HepG2 (cell line): ENCODE measurements around the gene RXYLT1.

ENCODE experiments used
- CREB1 ChIP-seq, 2 experiments: fragments of 450-650 bp in 1 of 2; IDR thresholded peaks; 2 replicates each; pipeline ENCODE4 v1.6.1; 2016 to 2017; ENCODE audit warnings: control low read depth in 1 of 2, mild to moderate bottlenecking in 1 of 2, missing compliant biosample characterization in 1 of 2, missing genetic modification characterization in 1 of 2
- HNRNPK ChIP-seq: fragments of 200-400 bp; formaldehyde crosslinking; IDR thresholded peaks from 2 replicates; pipeline ENCODE4 v1.6.1; 2018; ENCODE audit warnings: low read length, low read depth, moderate library complexity, mild to moderate bottlenecking; ENCODE audit not compliant: poor library complexity, severe bottlenecking
- KDM4B ChIP-seq: sonication (generic); formaldehyde crosslinking; IDR thresholded peaks from 2 replicates; pipeline ENCODE4 v1.4.0; 2020; ENCODE audit warnings: missing genetic modification reagents
- MTF2 ChIP-seq: sonication (generic); formaldehyde crosslinking; IDR thresholded peaks from 2 replicates; pipeline ENCODE4 v1.5.0; 2020; ENCODE audit warnings: missing genetic modification reagents, borderline replicate concordance
- PHF8 ChIP-seq: sonication (generic); formaldehyde crosslinking; IDR thresholded peaks from 2 replicates; pipeline ENCODE4 v1.5.0; 2020; ENCODE audit warnings: missing genetic modification reagents
- RFXAP ChIP-seq: sonication (generic); formaldehyde crosslinking; IDR thresholded peaks from 2 replicates; pipeline ENCODE4 v1.4.0; 2020; ENCODE audit warnings: missing genetic modification reagents, borderline replicate concordance
- SIN3A ChIP-seq: IDR thresholded peaks from 2 replicates; pipeline ENCODE4 v1.6.1; 2011; ENCODE audit warnings: low read depth, mild to moderate bottlenecking, control low read depth, low read length, borderline replicate concordance
- SPEN ChIP-seq: sonication (generic); formaldehyde crosslinking; IDR thresholded peaks from 2 replicates; pipeline ENCODE4 v1.5.1; 2020; ENCODE audit warnings: low read depth, mild to moderate bottlenecking, missing genetic modification reagents
- ZBTB26 ChIP-seq: IDR thresholded peaks from 2 replicates; pipeline ENCODE4 v1.6.1; 2016; ENCODE audit warnings: missing compliant biosample characterization, missing genetic modification reagents, borderline replicate concordance
- ZNF274 ChIP-seq: sonication (generic); formaldehyde crosslinking; IDR thresholded peaks from 2 replicates; pipeline ENCODE4 v1.5.1; 2020; ENCODE audit warnings: mild to moderate bottlenecking, missing genetic modification reagents

- no peak for TF ChIP-seq KDM4B (CRISPR knock-in tag)
- TF ChIP-seq CREB1 (IDR thresholded peaks at IDR 0.05) = no peak
- TF ChIP-seq CREB1 (CRISPR knock-in tag; IDR thresholded peaks at IDR 0.05) = no peak
- TF ChIP-seq PHF8 (CRISPR knock-in tag) = no peak
- no peak for TF ChIP-seq MTF2
- no peak for TF ChIP-seq ZNF274 (CRISPR knock-in tag)
- TF ChIP-seq SIN3A = no peak
- TF ChIP-seq ZBTB26 = no peak
- no peak for TF ChIP-seq RFXAP (CRISPR knock-in tag)
- no peak for TF ChIP-seq HNRNPK
- TF ChIP-seq SPEN = no peak
These were observed 69.5 kb downstream of the RXYLT1 start for GRCh38 chr12:63849106-63849620.
